GM11168 (cell line): Measurements from ENCODE around the gene RAB39B.
"Not testable (repeated sequence)": the region's sequence is repeated elsewhere in the genome, so short reads cannot be mapped to it uniquely, and the experiment has no call there.

Source experiments
- in situ Hi-C: fragments of 300-500 bp; cut with MboI; formaldehyde crosslinking; loops from one replicate; pipeline ENCODE4 v1.12.0; 2022; ENCODE audit warnings: low sequenced_read_pairs; ENCODE audit not compliant: unreplicated experiment

Gene RAB39B, protein sequence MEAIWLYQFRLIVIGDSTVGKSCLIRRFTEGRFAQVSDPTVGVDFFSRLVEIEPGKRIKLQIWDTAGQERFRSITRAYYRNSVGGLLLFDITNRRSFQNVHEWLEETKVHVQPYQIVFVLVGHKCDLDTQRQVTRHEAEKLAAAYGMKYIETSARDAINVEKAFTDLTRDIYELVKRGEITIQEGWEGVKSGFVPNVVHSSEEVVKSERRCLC

DNA sequence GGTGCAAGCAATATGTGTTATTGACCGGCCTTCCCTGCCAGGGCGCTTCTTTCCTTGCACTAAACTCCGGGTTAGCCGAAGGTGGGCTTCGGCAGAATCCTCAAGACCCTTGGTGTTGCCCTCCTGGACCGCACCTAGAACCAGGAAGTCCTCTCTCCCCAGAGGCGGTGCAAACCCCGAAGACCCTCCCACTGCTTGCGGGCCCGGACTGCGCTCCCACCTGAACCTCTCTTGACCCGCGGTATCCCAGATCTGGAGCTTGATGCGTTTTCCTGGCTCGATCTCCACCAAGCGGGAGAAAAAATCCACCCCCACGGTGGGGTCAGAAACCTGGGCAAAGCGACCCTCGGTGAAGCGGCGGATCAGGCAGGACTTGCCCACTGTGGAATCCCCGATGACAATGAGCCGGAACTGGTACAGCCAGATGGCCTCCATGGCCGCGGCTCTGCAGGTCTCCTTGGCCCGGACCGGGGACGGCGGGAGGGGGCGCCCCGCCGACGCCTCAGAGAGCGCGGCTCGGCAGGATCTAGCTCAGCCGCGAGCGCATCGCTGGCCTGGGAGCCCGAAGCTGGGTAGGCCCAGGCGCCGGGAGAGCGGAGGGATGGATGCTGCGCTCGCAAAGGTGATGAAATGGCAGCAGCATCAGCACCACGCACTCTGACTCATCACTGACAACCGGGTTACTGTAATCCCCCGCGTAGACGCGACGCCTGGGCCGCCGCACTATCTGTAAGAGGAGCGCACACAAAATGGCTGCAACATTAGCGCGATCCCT lies at the start of gene RAB39B:
Gene RAB39B (minus strand): TSS at position 638 of the 775 bp plus-strand sequence. CDS start 203 bp downstream, at position 435.
- in situ Hi-C loops, result no loop called here

DNA sequence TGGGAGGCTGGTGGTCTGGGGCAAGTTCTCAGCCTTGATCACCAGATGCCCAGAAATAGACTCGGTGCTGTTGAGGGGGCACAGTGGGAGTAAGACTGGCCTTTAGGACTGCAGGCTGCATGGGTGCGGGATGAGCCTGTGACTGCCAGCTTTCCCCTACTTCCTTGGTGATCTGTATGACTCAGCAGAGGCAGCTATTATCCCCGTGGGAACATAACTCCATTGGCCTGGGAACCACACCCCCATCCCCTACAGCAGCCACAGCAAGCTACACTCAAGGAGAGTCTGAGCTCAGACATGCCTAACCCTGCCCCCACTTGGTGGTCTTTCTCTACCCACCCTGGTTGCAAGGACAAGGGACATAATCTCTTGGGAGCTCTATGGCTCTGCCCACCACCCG lies 49.5 kb upstream of the RAB39B start:
- in situ Hi-C loops, result no loop called here

- in situ Hi-C loops, result no loop called here
Measured at GRCh38 chrX:155293771-155294170, 29.5 kb upstream of the RAB39B start.

- in situ Hi-C loops, result no loop called here
Measured at GRCh38 chrX:155279873-155280272, 15.6 kb upstream of the RAB39B start.

DNA sequence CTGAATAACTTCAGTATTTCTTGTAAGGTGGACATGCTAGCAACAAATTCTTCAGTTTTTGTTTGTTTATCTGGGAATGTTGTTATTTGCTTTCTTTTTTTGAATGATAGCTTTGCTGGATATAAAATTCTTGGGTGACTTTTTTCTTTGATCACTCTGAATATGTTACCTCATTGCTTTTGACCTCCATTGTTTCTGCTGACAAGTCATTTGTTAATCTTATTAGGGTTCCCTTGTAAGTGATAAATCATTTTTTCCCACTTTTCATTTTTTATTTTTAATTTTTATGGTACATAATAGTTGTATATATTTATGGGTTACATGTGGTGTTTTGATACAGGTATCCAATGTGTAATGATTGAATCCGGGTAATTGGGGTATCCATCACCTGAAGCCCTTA lies 6.7 kb upstream of the RAB39B start:
- in situ Hi-C loops, result no loop called here

DNA sequence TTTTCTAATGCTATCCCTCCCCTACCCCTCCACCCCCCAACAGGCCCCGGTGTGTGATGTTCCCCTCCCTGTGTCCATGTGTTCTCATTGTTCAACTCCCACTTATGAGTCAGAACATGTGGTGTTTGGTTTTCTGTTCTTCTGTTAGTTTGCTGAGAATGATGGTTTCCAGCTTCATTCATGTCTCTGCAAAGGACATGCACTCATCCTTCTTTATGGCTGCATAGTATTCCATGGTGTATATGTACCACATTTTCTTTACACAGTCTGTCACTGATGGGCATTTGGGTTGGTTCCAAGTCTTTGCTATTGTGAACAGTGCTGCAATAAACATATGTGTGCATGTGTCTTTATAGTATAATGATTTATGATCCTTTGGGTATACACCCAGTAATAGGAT lies 3.7 kb upstream of the RAB39B start:
- in situ Hi-C loops, result not testable (repeated sequence)

DNA sequence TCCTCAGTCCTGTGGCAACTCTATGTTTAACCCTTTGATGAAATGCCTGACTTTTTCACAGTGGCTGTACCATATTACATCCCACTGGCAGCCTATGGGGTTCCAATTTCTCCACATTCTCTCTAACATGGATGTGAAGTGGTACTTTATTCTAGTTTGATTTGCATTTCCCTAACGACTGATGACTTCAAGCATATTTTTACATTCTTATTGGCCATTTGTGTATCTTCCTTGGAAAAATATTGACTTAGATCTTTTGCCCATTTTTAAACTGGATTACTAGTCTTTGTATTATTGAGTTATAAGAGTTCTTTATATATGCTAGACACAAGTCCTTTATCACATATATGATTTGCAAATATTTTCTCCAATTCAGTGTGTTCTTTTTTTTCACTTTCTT lies 2.1 kb upstream of the RAB39B start:
- in situ Hi-C loops, result no loop called here

DNA sequence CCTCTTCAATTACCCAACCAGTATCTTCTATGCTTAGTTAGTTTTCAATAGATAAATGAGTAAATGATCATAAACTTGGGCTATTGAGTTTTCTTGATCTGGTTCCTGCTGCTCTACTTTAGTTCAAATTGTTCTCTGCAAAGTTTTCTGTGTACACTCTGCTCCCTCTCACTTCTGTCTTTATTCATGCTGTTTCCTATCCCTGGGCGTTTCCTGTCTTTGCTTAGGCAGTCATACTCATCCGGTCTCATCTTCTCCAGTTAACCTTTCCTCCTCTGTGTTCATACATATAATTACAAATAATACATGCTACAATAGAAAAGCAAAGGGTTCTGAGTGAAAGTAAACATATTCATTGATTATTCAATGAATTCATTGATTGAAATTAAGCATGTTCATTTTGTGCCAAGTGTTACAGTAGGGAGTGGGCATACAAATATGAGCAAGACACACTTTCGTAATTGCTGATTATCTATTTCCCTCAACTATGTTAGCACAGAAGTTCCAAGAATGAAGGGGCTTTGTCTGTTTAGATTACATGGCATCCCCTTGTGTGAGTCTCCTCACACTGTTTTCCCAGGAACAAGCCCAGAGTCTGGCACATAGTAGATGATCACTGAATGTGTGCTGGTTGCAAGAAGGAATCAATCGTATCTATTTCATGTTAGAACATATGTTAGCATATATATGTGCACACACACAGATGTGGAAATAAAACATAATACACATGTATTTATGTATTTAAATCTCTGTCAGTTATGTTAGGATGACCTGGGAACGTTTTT lies 1.1 kb downstream of the RAB39B start:
- in situ Hi-C loops, result no loop called here

DNA sequence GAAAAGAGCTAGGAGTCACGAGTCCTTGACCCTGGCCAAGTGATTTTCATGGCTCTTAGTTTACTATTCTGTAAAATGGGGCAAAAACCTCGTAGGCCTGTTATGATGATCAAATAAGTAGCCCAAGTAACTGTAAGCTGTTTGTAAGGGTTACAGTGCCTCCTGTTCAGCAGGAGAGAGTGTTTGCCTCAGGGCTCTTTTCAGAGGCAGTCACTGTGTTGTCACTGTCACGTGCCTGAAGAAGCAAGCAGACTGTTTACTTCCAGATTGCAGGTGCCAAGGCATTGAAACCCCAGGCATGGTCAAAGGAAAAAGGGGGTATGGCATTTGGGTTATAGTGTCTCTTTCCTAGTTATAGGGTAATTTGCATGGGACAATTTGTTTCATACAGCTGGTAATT lies 4.5 kb downstream of the RAB39B start:
- in situ Hi-C loops, result no loop called here

DNA sequence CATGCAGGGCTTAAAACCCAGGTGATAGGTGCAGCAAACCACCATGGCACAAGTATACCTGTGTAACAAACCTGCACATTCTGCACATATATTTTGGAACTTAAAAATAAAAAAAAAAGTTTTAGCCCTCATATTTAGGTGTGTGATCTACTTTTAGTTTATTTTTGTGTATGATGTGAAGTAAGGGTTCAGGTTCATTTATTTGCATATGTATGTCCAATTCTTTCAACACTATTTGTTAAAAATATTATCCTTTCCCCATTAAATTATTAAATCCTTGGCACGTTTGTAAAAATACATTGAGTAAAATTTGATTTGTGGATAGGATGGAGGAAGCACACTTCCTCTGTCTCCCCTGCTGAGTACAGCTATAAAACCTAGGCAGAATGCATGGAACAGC lies 12.9 kb downstream of the RAB39B start:
- in situ Hi-C loops, result no loop called here

DNA sequence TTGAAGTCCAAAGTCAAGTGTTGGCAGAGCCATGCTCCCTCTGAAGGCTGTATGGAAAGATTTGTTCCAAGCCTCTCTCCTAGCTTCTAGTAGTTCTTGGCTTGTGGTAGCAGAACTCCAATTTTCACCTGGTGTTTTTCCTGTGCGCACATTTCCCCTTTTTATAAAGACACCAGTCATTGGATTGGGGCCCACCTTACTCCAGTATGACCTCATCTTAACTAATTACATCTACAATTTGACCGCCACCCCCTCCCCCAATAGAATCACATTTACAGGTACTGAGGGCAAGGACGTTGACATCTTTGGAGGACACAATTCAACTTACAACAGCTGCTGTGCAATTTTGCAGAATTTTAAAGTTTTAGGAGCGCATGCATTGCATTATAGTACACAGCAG lies 16.8 kb downstream of the RAB39B start:
- in situ Hi-C loops, result no loop called here

DNA sequence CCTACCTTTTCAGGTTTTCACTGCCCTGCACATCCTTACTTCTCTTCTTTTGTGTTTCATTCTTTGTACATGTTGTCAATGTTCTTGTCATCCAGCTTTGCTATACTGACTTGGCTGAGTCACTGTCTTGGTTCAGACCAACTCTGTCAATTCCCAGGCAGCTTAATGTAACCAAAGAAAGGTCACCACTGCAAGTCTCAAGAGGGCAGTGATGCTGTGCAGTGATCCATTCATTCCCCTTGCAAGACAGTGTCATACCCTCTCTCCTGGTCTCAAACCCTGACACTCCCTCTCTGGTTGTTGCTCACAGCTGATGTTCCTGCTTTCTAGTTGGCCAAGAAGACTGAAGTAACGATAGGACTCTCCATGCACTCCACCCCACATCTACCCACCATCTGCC lies 17.5 kb downstream of the RAB39B start:
- in situ Hi-C loops, result no loop called here

DNA sequence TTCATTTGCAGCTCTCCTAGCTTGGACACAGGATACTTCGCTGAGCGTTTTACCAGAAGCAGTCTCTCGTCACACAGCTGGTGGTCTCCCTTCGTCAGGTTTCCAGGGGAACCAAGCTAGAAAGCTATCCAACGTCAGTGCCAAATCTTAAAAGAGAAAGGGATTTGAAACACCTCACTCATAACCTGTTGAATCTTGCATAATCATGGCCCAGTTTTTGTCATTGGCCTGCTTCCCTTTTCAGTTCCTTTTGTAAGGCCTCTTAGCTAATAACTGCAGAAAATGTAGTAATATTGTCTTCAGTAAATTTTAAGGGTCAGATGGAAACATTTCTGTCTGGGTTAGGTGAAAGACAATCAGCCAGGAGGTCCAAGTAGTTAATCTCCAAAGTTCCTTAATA lies 22.0 kb downstream of the RAB39B start:
- in situ Hi-C loops, result no loop called here

GRCh38 chrX:155237719-155238118 lies 26.6 kb downstream of the RAB39B start:
- in situ Hi-C loops, result no loop called here

- in situ Hi-C loops, result no loop called here
Measured at GRCh38 chrX:155235891-155236290, 28.4 kb downstream of the RAB39B start.

DNA sequence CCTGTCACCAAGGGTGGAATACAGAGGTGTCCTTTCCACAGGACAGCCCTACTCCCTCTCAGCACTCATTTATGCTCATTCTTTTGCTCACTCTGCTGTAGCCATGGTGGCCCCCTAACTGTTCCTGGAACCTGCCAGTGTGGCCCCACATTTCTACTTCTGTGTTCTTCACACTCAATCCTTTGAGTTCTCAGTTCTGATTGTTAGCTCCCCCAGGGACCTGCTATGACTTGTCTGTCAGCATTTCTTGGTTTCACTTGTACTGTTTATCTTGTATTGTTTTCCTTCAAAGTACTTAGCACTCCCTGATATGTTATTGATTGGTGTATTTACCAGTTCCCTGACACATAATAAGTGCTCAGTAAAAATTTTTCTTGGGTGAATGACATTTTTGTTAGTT lies 33.1 kb downstream of the RAB39B start:
- in situ Hi-C loops, result no loop called here

DNA sequence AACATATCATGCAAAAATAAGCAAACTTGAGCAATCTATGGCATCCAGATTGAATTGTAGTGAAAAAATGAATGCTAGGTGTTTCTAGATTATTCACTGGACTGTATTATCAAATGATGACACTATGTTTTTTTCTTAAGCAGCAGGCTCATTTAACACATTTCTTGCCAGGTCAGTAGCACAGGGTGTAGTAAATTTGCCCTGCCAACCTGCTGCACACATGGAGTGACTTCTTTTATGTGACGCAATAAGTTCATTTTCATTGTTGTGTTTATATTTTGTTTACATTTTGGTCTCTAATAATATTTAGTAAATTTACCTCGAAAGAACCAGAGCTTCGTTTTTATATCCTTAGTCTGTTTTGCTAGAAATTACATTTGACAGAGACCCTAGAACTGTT lies 38.5 kb downstream of the RAB39B start:
- in situ Hi-C loops, result no loop called here

- in situ Hi-C loops, result not testable (repeated sequence)
Measured at GRCh38 chrX:155223746-155224145, 40.5 kb downstream of the RAB39B start.

DNA sequence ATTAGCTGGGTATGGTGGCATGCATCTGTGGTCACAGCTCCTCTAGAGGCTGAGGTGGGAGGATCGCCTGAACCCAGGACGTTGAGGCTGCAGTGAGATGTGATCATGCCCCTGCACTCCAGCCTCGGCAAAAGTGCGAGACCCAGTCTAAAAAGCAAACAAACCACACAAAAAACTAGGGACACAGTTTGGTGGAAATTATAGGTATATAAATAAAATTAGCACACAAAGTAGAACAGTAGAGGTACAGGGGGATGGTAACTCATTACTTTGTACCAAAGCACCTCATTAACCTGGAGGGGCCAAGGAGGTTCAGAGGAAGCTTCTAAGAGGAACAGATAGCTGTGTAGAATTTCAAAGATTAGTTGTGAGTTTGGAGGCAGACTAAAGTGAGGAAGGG lies 42.9 kb downstream of the RAB39B start:
- in situ Hi-C loops, result no loop called here

DNA sequence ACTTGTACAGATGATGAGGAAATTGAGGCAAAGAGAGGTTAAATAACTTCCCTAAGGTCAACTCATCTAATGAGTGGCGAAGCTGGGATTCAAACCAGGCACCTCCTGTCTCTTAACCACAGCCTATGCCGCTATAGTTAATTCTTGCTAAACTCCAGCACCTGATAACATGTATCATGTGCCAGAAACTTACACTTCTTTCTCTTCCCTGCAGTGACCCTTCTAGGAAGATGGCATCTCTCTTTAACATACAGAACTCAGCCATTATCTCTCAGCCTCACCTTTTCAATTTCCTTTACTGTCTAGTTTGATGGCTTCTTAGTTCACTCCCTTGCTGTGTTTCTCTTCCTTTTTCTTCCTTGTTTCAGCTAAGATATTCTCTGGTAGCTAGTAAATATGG lies 45.5 kb downstream of the RAB39B start:
- in situ Hi-C loops, result no loop called here

DNA sequence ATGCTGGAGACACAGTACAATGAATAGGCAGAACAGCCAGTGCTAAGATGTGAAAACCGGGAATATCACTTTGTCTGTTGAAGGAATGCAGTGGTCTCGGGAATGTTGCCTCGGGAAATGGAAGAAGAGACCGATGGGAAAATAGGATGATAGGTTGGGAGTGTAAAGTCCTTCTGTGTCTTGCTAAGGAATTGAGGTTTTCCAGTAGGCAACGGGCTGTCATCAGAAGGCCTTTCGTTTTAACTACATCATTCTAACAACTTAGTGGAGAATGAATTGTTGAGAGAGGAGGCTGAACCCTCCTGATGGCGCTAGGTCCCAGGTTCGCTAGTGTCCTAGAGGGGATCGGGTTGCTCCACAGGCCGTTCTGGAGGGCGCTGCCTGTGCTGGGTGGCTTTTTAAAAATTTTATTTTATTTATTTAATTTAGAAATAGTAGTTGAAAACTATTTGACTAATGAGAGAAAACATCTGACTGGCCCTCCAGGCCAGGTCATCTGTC lies 47.3 kb downstream of the RAB39B start:
- in situ Hi-C loops, result no loop called here
